ENCODE data around the gene ZFP36L1.

DNA sequence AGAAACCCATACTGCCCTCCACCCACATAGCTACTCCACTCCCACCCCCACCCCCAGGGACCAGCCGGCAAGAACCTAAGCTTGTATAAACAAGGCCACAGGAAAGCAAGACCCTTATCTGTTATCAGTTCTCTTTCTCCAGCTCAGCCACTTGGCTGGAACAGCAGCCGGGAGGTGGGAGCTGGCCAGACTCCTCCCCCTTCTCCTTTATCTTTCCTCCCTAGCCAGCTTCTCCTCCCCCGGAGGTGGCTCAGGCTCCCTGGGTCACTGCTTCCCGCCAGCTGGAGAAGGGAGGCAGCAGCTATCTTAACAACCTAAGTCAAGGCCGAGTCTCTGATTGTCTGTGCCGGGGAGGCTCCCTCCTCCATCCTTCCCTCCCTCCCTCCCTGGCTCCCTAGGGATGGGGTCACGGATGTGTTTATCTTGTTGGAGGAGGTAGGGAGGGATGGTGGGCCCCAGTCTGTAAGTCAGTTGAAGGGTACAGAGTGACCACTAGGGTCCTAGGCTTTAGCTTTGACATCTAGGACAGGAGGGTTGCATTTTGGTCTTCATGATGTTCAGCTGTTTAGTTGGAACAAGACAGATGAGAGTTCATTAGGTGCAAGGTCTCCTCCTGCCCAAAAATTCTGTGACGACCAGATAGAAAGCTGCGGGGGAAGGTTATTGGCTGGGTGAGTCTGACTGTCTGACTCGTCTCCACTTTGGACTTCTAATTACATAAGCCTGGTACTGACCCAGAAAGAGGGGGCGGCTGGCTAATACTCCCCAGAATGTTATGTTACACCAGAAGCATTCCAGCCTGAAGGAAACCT lies 29.7 kb downstream of the ZFP36L1 start:
- no peak for TF ChIP-seq EZH2phosphoT487 (IDR thresholded peaks at IDR 0.05)
- TF ChIP-seq CTCF (IDR thresholded peaks at IDR 0.05): peak; percentile 11
